Activated B cell treated with CpG ODN at 0.5 μM for 24 hours (primary cell): ENCODE measurements around the gene PNMA5. TPM values are rescaled to one million over a fixed set of nuclear protein-coding genes. Genes with fewer than 3 reads are reported as not detected.
"Not testable (repeated sequence)": the region's sequence is repeated elsewhere in the genome, so short reads cannot be mapped to it uniquely, and the experiment has no call there.

Experiments used
- ATAC-seq: fragments of 200-7000 bp; cut with Tn5 transposase; one replicate; pipeline ENCODE4 v1.10.0; 2021; ENCODE audit warnings: low read depth, mild to moderate bottlenecking, moderate library complexity
- CTCF ChIA-PET: fragments of 350-600 bp; sonication (Branson Sonifier 250); formaldehyde crosslinking; loops from one replicate; lab custom pipeline; 2021; ENCODE audit warnings: antibody characterized with exemption; lab: Charles Lee
- POLR2A ChIA-PET: fragments of 350-600 bp; sonication (Branson Sonifier 250); formaldehyde crosslinking; loops from one replicate; lab custom pipeline; 2021; ENCODE audit warnings: antibody characterized with exemption; lab: Charles Lee
- DNase-seq: peaks from one replicate; pipeline ENCODE4 v3.0.0; 2022
- H3K27ac Mint-ChIP-seq: one replicate; pipeline ENCODE4 v1.8.0; 2020; ENCODE audit warnings: mixed read lengths
- H3K27me3 Mint-ChIP-seq: one replicate; pipeline ENCODE4 v1.8.0; 2021; ENCODE audit warnings: mixed read lengths
- H3K36me3 Mint-ChIP-seq: one replicate; pipeline ENCODE4 v1.8.0; 2021; ENCODE audit warnings: low read depth, mixed read lengths
- H3K4me1 Mint-ChIP-seq: one replicate; pipeline ENCODE4 v1.8.0; 2021; ENCODE audit warnings: mixed read lengths
- H3K4me3 Mint-ChIP-seq: one replicate; pipeline ENCODE4 v1.8.0; 2020; ENCODE audit warnings: mild to moderate bottlenecking, mixed read lengths
- H3K9me3 Mint-ChIP-seq: one replicate; pipeline ENCODE4 v1.8.0; 2020; ENCODE audit warnings: mixed read lengths
- intact Hi-C: fragments of 100-400 bp; cut with micrococcal nuclease; formaldehyde crosslinking; loops from one replicate; pipeline ENCODE4 v1.15.1; 2024
- total RNA-seq: library from RNA; stranded (reverse); gene quantifications from 2 replicates; pipeline ENCODE4 v1.2.3, GENCODE V29; 2022
- TF ChIP-seq, protein P1 (sequence below): fragments of 200-600 bp; IDR thresholded peaks from one replicate; pipeline ENCODE4 v1.8.0; 2022; ENCODE audit warnings: antibody characterized with exemption, mild to moderate bottlenecking

PNMA5 gene
- 0.27 TPM in 1 of 2 replicates, not detected in the other for total RNA-seq

DNA sequence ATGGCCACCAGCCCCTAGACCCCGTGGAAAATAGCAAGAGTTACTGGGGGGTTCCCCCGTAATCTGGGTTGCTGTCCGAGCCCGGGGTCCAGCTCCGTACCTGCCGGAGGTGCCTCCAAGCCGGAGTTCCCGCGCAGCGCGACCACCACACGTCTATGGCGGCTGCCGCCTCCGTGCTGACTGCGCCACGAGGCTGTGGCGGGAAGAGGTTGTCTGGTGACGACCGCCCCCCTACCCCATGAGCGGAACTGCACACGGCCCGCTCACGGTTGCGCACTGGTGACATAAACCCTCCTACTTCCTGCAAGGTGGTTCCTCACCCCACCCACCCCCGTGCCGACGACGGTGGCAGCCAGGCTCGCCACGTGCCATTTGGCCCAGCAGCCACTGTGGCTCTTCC, at the start of gene PNMA5:
Gene PNMA5 (minus strand): TSS at position 184 of the 400 bp plus-strand sequence. CDS start 2,518 bp downstream, outside the sequence.
- Mint-ChIP-seq H3K4me1 (peaks cover 10% of the 10 kb centered on the region), H3K4me3 (no peak within 1 kb of the TSS), H3K27me3 (no peaks in the 10 kb centered on the region), H3K36me3 (no peaks in the 10 kb centered on the region), H3K9me3 (no peaks in the 10 kb centered on the region), H3K27ac (no peak within 1 kb of the TSS)
- ChIA-PET CTCF (no interaction called here), POLR2A (no interaction called here)
- DNase-seq: no peak
- no peak for ATAC-seq
- intact Hi-C loops: no loop called here
- TF ChIP-seq, protein P1, sequence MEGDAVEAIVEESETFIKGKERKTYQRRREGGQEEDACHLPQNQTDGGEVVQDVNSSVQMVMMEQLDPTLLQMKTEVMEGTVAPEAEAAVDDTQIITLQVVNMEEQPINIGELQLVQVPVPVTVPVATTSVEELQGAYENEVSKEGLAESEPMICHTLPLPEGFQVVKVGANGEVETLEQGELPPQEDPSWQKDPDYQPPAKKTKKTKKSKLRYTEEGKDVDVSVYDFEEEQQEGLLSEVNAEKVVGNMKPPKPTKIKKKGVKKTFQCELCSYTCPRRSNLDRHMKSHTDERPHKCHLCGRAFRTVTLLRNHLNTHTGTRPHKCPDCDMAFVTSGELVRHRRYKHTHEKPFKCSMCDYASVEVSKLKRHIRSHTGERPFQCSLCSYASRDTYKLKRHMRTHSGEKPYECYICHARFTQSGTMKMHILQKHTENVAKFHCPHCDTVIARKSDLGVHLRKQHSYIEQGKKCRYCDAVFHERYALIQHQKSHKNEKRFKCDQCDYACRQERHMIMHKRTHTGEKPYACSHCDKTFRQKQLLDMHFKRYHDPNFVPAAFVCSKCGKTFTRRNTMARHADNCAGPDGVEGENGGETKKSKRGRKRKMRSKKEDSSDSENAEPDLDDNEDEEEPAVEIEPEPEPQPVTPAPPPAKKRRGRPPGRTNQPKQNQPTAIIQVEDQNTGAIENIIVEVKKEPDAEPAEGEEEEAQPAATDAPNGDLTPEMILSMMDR: no peak

DNA sequence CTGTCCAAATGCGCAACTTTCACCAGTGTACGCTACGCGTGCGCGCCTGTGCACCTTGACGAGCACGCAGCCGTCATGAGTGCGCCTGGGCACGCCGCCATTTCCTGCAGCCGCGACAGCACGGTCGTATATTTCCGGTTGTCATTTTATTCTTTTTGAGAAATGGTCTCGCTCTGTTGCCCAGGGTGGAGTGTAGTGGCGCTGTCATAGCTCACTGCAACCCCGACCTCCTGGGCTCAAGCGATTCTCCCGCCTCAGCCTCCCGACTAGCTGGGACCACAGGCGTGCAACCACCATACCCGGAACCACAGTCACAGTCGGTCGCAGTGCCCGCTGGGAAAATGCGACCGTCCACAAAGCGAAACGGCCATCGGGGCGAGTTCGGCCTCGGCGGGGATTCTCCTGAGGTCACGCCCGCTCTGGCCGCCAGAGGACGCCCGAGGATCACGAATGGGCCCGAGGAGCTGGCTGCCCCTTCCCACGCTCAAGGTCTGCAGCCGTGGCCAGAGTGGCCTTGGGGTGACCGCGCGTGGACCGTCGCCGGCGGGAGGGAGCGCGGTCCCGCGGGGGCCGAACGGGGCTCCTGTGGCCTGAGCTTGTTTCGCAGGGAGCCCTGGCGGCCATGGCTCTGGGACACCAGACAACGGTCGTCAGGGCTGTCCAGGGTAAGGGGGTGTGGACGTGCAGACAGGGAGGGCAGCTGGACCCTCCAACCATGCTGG, 38.6 kb upstream of the PNMA5 start:
- CTCF ChIA-PET: interaction anchor here (0.9 to 1.9 kb wide), 12 partner anchors 32 to 894 kb away, joined by 3 to 9 read pairs (median 3); partner anchors contain the start of gene HAUS7
- POLR2A ChIA-PET: interaction anchor here (0.9 to 1.5 kb wide), 5 partner anchors 74 to 475 kb away, joined by 3 to 6 read pairs (median 3); partner anchors contain the start of genes HAUS7 and ZNF275
- TF ChIP-seq, protein P1: no peak
- Mint-ChIP-seq H3K9me3 (no peaks in the 10 kb centered on the region), H3K36me3 (no peaks in the 10 kb centered on the region), H3K27me3 (no peaks in the 10 kb centered on the region), H3K4me3 (peak overlapping the region; percentile 89), H3K27ac (peak overlapping the region; percentile 92), H3K4me1 (peaks cover 2% of the 10 kb centered on the region)
- DNase-seq (peak; percentile 70), ATAC-seq (peak; percentile 87)
- intact Hi-C loops: loop anchor here (1.0 to 5.0 kb wide), 6 partner anchors 73 to 914 kb away; no protein-coding TSS in a partner anchor

DNA sequence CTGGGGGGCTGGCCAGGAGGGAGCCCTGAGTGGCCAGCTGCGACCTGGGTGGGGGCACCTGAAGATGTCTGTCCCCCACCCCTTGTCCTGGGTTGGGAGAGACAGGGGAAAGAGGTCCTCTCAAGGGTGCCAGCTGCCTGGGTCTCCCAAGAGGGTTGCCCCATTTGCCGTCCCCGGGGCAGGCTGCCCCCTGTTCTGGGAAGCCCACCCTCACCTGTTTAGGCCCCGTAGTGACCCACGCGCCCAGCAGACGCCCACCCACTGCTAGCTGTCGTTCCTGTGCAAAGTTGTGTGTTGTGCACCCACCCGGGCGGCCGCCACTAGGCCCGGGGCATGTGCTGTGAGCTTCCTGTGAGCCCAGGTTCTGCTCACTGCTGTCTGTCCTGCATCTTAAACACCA, 36.9 kb upstream of the PNMA5 start:
- intact Hi-C loops: loop anchor here (5.0 kb wide), 1 partner anchor 88 kb away; no protein-coding TSS in a partner anchor
- DNase-seq (no peak), ATAC-seq (no peak)
- no peaks in the 10 kb centered on the region for H3K36me3 Mint-ChIP-seq
- no peak overlapping the region for H3K4me3 Mint-ChIP-seq
- TF ChIP-seq, protein P1: no peak
- H3K4me1 Mint-ChIP-seq: peaks cover 2% of the 10 kb centered on the region
- H3K27me3 Mint-ChIP-seq: no peaks in the 10 kb centered on the region
- H3K27ac Mint-ChIP-seq: no peak overlapping the region
- ChIA-PET POLR2A (no interaction called here), CTCF (interaction anchor here (0.7 kb wide), 1 partner anchor 509 kb away, joined by 3 read pairs; no protein-coding TSS in a partner anchor)
- H3K9me3 Mint-ChIP-seq: no peaks in the 10 kb centered on the region

DNA sequence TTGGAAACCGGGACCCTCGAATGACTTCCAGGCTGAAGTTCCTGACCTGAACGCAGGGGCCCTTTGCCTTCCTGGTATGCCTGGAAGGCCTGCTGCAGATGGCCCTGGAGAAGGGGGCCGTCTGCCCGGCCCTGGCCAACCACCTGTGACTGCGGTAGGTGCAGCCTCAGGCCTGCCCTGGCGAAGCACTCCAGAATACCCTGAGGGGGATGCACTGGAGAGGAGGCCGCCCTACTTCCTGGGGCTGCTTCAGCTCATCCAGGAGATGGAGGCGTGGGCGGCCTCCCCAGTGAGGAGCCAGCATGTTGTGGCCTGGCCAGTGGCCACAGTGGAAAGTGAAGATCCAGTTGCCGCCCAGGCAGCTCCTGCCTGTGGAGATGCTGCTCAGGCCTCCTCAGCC, 36.0 kb upstream of the PNMA5 start:
- ChIA-PET CTCF (no interaction called here), POLR2A (no interaction called here)
- Mint-ChIP-seq H3K36me3 (no peaks in the 10 kb centered on the region), H3K4me1 (peaks cover 2% of the 10 kb centered on the region), H3K4me3 (no peak overlapping the region), H3K27me3 (no peaks in the 10 kb centered on the region), H3K27ac (no peak overlapping the region), H3K9me3 (no peaks in the 10 kb centered on the region)
- ATAC-seq (no peak), DNase-seq (no peak)
- TF ChIP-seq, protein P1: no peak
- intact Hi-C loops: loop anchor here (5.0 kb wide), 1 partner anchor 88 kb away; no protein-coding TSS in a partner anchor

DNA sequence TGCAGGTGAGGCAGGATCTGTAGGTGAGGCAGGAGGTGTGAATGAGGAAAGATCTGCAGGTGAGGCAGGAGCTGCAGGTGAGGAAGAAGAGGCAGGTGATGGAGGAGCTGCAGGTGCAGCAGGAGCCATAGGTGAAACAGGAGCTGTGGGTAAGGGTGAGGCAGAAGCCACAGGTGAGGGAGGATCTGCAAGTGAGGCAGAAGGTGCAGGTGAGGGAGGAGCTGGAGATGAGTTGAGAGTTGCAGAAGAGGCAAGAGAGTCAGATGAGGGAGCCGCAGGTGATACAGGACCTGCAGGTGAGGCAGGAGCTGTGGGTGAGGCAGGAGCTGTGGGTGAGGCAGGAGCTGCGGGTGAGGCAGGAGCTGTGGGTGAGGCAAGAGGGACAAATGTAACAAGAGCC, 35.2 kb upstream of the PNMA5 start:
- ATAC-seq: no peak
- H3K4me3 Mint-ChIP-seq: no peak overlapping the region
- intact Hi-C loops: no loop called here

DNA sequence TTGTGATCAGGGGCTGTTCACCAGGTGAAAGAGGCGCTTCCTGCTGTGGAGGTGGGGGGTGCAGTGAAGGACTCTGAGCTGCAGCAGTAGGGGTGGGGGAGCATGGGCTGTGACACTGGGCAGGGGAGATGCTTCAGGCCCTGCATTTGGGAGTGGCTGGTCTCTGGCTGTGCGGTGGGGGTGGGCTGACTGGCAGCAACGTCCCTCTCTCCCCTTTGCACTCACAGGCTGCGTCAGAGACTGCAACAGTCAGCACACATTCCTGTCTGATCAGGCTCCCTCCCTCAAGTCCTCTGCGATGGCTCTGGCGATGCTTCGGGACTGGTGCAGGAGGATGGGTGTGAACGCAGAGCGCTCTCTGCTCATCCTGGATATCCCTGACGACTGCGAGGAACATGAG, 34.6 kb upstream of the PNMA5 start:
- CTCF ChIA-PET, POLR2A ChIA-PET, intact Hi-C loops, H3K4me3 Mint-ChIP-seq, H3K27me3 Mint-ChIP-seq, H3K4me1 Mint-ChIP-seq, ATAC-seq, H3K9me3 Mint-ChIP-seq, H3K27ac Mint-ChIP-seq, H3K36me3 Mint-ChIP-seq, DNase-seq: not testable (repeated sequence)

More for the DNA sequence above, 35.2 kb upstream of the PNMA5 start:
- H3K27me3 Mint-ChIP-seq: no peaks in the 10 kb centered on the region
- H3K27ac Mint-ChIP-seq: no peak overlapping the region
- ChIA-PET POLR2A (no interaction called here), CTCF (no interaction called here)
- TF ChIP-seq, protein P1: no peak
- no peaks in the 10 kb centered on the region for H3K36me3 Mint-ChIP-seq
- H3K9me3 Mint-ChIP-seq: no peaks in the 10 kb centered on the region
- no peak for DNase-seq
- H3K4me1 Mint-ChIP-seq: peaks cover 2% of the 10 kb centered on the region

DNA sequence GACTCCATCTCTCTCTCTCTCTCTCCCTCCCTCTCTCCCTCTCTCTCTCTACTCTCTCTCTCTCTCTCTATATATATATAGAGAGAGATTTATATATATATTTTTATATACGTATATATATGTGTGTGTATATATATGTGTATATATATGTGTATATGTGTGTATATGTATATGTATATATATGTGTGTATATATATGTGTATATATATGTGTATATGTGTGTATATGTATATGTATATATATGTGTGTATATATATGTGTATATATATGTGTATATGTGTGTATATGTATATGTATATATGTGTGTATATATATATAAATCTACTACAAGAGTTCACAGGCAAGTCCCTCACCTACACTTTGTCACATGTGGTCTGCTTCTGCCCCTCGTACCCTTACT, 32.6 kb upstream of the PNMA5 start:
- DNase-seq, CTCF ChIA-PET, H3K27me3 Mint-ChIP-seq, H3K9me3 Mint-ChIP-seq, H3K4me3 Mint-ChIP-seq, ATAC-seq, intact Hi-C loops, H3K36me3 Mint-ChIP-seq, POLR2A ChIA-PET, H3K27ac Mint-ChIP-seq, H3K4me1 Mint-ChIP-seq: not testable (repeated sequence)
